Measurements from ENCODE around the gene CDK17. TPM values are rescaled to one million over a fixed set of nuclear protein-coding genes. Genes with fewer than 3 reads are reported as not detected.

CDK17 gene
- total and polyA plus RNA-seq, 12 donors, result 8.5 to 32.4 (median 21.0) TPM

DNA sequence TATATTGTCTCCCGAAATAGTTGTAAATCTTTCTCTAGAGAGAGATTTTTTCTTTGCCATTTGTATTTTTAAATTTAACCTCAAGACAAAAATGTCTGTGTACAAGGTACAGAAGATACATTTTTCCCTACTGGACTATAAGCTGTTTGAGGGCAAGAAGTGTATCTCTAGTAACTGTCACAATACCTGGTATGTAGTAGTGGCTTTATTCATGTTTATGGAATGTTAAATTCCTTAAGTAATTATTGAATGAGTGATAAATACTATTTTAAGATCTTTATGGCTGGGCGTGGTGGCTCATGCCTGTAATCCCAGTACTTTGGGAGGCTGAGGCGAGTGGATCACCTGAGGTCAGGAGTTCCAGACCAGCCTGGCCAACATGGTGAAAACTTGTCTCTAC, 24.4 kb upstream of the CDK17 start:
- DNase-seq (no peak), ATAC-seq (no peak)
- H3K27me3 ChIP-seq, result no peaks in the 10 kb centered on the region
- intact Hi-C loops (cut with DNase I), result loop anchor here in 2 of 10 donors (10.0 kb wide), 1 partner anchor 70 kb away; no protein-coding TSS in a partner anchor
- no peak overlapping the region for H3K4me3 ChIP-seq
- no peaks in the 10 kb centered on the region for H3K36me3 ChIP-seq
- peaks cover 0 to 51% (median 18%) of the 10 kb centered on the region in 9 donors for H3K4me1 ChIP-seq
- no peak for TF ChIP-seq CTCF (IDR thresholded peaks at IDR 0.05)
- no peaks in the 10 kb centered on the region for H3K9me3 ChIP-seq
- H3K27ac ChIP-seq, result peak overlapping the region in 1 of 10 donors; percentile 91
- 96 to 97% methylated on average over 3 of the region's 3 CpGs for WGBS, 2 donors

DNA sequence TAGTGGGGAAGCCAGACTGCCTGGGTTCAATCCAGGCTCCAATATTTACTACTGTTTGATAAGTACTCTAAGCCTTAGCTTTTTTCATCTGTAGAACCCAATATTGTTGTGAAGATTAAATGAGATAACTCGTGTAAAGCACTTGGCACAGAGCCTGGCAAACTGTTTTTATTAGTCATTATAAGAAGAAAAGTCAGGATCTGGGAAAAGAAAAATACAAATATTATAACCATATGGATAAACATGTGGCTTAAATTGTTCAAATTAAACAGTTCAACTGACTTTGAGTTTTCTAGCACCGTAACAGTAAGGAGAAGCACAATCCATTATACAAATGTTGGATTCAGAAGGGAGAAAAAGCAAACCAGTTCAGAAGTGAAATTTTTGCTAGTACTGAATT, 22.0 kb upstream of the CDK17 start:
- intact Hi-C loops (cut with DNase I), result loop anchor here in 2 of 10 donors (10.0 kb wide), 1 partner anchor 73 kb away; no protein-coding TSS in a partner anchor

GRCh38 chr12:96421014-96421413, 20.8 kb upstream of the CDK17 start:
- H3K36me3 ChIP-seq, result no peaks in the 10 kb centered on the region
- peak overlapping the region in 6 of 10 donors; percentile 25 to 79 (median 52) for H3K27ac ChIP-seq
- H3K27me3 ChIP-seq, result no peaks in the 10 kb centered on the region
- DNase-seq (no peak), ATAC-seq (peak in 2 of 8 donors; percentile 35 to 62)
- no peak for TF ChIP-seq CTCF (IDR thresholded peaks at IDR 0.05)
- WGBS, 2 donors, result 62 to 74% methylated on average over 6 of the region's 6 CpGs
- no peaks in the 10 kb centered on the region for H3K9me3 ChIP-seq
- H3K4me1 ChIP-seq, result peaks cover 0 to 33% (median 0%) of the 10 kb centered on the region in 9 donors
- H3K4me3 ChIP-seq, result peak overlapping the region in 6 of 10 donors; percentile 10 to 30 (median 24)
- intact Hi-C loops (cut with DNase I), result loop anchor here in 2 of 10 donors (10.0 kb wide), 1 partner anchor 74 kb away; no protein-coding TSS in a partner anchor

More for the DNA sequence above, 22.0 kb upstream of the CDK17 start:
- no peaks in the 10 kb centered on the region for H3K9me3 ChIP-seq
- peaks cover 0 to 35% (median 6%) of the 10 kb centered on the region in 9 donors for H3K4me1 ChIP-seq
- 50 to 57% methylated on average over 2 of the region's 2 CpGs for WGBS, 2 donors
- H3K36me3 ChIP-seq, result no peaks in the 10 kb centered on the region
- no peak overlapping the region for H3K4me3 ChIP-seq
- no peaks in the 10 kb centered on the region for H3K27me3 ChIP-seq
- TF ChIP-seq CTCF (IDR thresholded peaks at IDR 0.05), result no peak
- ATAC-seq (no peak), DNase-seq (no peak)
- no peak overlapping the region for H3K27ac ChIP-seq

DNA sequence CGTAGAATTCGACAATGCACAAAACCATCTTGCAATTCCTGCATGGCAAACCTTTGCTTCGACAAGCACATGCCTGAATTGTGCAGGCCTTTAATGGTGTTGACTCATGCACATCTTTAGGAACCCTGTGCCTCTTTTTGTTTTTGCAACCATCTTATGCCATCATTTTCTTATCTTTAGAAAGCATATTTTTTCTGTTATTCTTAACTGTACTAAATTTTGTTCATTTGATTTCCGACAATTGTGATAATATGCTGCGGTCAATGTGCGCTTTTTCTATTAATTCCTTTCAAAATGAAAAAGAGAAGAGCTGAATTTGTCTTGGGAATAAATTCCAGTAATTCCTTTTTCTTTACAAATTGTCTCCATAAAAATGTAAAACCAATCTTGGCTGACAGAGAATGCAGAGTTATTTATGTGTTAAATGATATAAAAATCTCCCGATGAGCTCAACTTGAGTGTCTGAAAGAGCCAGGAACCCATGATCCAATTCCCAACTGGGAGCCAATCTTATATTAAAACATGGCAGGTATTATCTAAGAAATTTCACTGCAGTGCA, 20.1 kb upstream of the CDK17 start:
- intact Hi-C loops (cut with DNase I), result loop anchor here in 2 of 10 donors (10.0 kb wide), 1 partner anchor 74 kb away; no protein-coding TSS in a partner anchor
- H3K36me3 ChIP-seq, result no peaks in the 10 kb centered on the region
- peak overlapping the region in 1 of 10 donors; percentile 27 for H3K4me3 ChIP-seq
- no peaks in the 10 kb centered on the region for H3K27me3 ChIP-seq
- DNase-seq (no peak), ATAC-seq (no peak)
- peak overlapping the region in 5 of 10 donors; percentile 43 to 79 (median 52) for H3K27ac ChIP-seq
- peaks cover 0 to 27% (median 0%) of the 10 kb centered on the region in 9 donors for H3K4me1 ChIP-seq
- TF ChIP-seq CTCF (IDR thresholded peaks at IDR 0.05), result no peak
- WGBS, 2 donors, result 85 to 90% methylated on average over 7 of the region's 7 CpGs
- no peaks in the 10 kb centered on the region for H3K9me3 ChIP-seq

All from heart right ventricle (tissue), 16 donors.